Osteocyte (in vitro differentiated cells): Measurements from ENCODE around the gene SHOX. TPM values are rescaled to one million over a fixed set of nuclear protein-coding genes. Genes with fewer than 3 reads are reported as not detected.

ENCODE experiments used
- DNase-seq: peaks from one replicate; pipeline ENCODE4 v3.0.0; 2021; ENCODE audit warnings: mixed read lengths; ENCODE audit not compliant: unreplicated experiment; ENCODE audit errors: extremely low spot score
- H3K27ac Mint-ChIP-seq: one replicate; pipeline ENCODE4 v1.8.0; 2021; ENCODE audit warnings: mild to moderate bottlenecking, mixed read lengths; ENCODE audit not compliant: unreplicated experiment
- H3K27me3 Mint-ChIP-seq: one replicate; pipeline ENCODE4 v1.8.0; 2021; ENCODE audit warnings: mixed read lengths; ENCODE audit not compliant: unreplicated experiment
- H3K36me3 Mint-ChIP-seq: one replicate; pipeline ENCODE4 v1.8.0; 2021; ENCODE audit warnings: mixed read lengths; ENCODE audit not compliant: unreplicated experiment
- H3K4me1 Mint-ChIP-seq: one replicate; pipeline ENCODE4 v1.8.0; 2021; ENCODE audit warnings: mixed read lengths; ENCODE audit not compliant: unreplicated experiment
- H3K4me3 Mint-ChIP-seq: one replicate; pipeline ENCODE4 v1.8.0; 2021; ENCODE audit warnings: mild to moderate bottlenecking, moderate library complexity, mixed read lengths; ENCODE audit not compliant: unreplicated experiment
- H3K9me3 Mint-ChIP-seq: one replicate; pipeline ENCODE4 v1.8.0; 2021; ENCODE audit warnings: mixed read lengths; ENCODE audit not compliant: unreplicated experiment
- CTCF ChIP-seq: fragments of 200-600 bp; sonication (generic); IDR thresholded peaks from 2 replicates; pipeline ENCODE4 v1.5.0; 2021; ENCODE audit warnings: antibody characterized with exemption, mild to moderate bottlenecking, moderate library complexity
- long read RNA-seq: library from polyadenylated mRNA; unstranded; transcript quantifications from one replicate; pipeline ENCODE4 v2.0.0, GENCODE V29; 2021
- total RNA-seq: library from RNA; stranded (reverse); gene quantifications from 2 replicates; pipeline ENCODE4 v1.2.1, GENCODE V29; 2021

Gene SHOX
- total RNA-seq, result 0.21 TPM in 1 of 2 replicates, not detected in the other
- long read RNA-seq, result 0 reads

GRCh38 chrX:630612-631496, at the start of gene SHOX:
SHOX (plus strand) TSS chrX:630791; CDS start chrX:630898, 107 bp downstream.
- peak; percentile 77 for DNase-seq
- Mint-ChIP-seq H3K4me3 (no peak within 1 kb of the TSS), H3K27ac (no peak within 1 kb of the TSS), H3K36me3 (no peaks in the 10 kb centered on the region), H3K9me3 (no peaks in the 10 kb centered on the region), H3K27me3 (peaks cover 81% of the 10 kb centered on the region), H3K4me1 (peaks cover 3% of the 10 kb centered on the region)
- TF ChIP-seq CTCF, result no peak

GRCh38 chrX:581066-581465, 49.5 kb upstream of the SHOX start:
- no peaks in the 10 kb centered on the region for H3K4me1 Mint-ChIP-seq
- peaks cover 30% of the 10 kb centered on the region for H3K9me3 Mint-ChIP-seq
- no peaks in the 10 kb centered on the region for H3K27me3 Mint-ChIP-seq
- H3K36me3 Mint-ChIP-seq, result no peaks in the 10 kb centered on the region
- H3K4me3 Mint-ChIP-seq, result no peak overlapping the region
- no peak for TF ChIP-seq CTCF
- H3K27ac Mint-ChIP-seq, result no peak overlapping the region
- DNase-seq, result no peak

GRCh38 chrX:581720-582298, 48.8 kb upstream of the SHOX start:
- no peak for TF ChIP-seq CTCF
- Mint-ChIP-seq H3K4me1 (no peaks in the 10 kb centered on the region), H3K27me3 (no peaks in the 10 kb centered on the region), H3K9me3 (peaks cover 24% of the 10 kb centered on the region), H3K27ac (no peak overlapping the region), H3K36me3 (no peaks in the 10 kb centered on the region), H3K4me3 (no peak overlapping the region)
- peak; percentile 5 for DNase-seq

GRCh38 chrX:584572-584971, 46.0 kb upstream of the SHOX start:
- H3K36me3 Mint-ChIP-seq, result no peaks in the 10 kb centered on the region

More at GRCh38 chrX:584572-584971, 46.0 kb upstream of the SHOX start:
- H3K4me3 Mint-ChIP-seq, result no peak overlapping the region
- H3K27ac Mint-ChIP-seq, result no peak overlapping the region
- H3K9me3 Mint-ChIP-seq, result peaks cover 9% of the 10 kb centered on the region
- DNase-seq, result no peak
- no peak for TF ChIP-seq CTCF
- H3K27me3 Mint-ChIP-seq, result no peaks in the 10 kb centered on the region
- H3K4me1 Mint-ChIP-seq, result no peaks in the 10 kb centered on the region
